ENCODE data around the gene SMIM24.
"Not testable (repeated sequence)": the region's sequence is repeated elsewhere in the genome, so short reads cannot be mapped to it uniquely, and the experiment has no call there.

SMIM24 gene

GRCh38 chr19:3434630-3435553 is 45.4 kb downstream of the SMIM24 start:
- peak overlapping the region; percentile 87 for H3K4me3 ChIP-seq (ENCODE audit: low read depth, low read length)
- H3K9me3 ChIP-seq (ENCODE audit: control insufficient read depth, insufficient read depth, low read depth, low read length) = no peaks in the 10 kb centered on the region
- no peaks in the 10 kb centered on the region for H3K4me1 ChIP-seq (ENCODE audit: control insufficient read depth, insufficient read depth, low read length)
- peak overlapping the region; percentile 98 for H3K9ac ChIP-seq (ENCODE audit: low read length)
- H3K36me3 ChIP-seq (ENCODE audit: control insufficient read depth, insufficient read depth, low read length) = no peaks in the 10 kb centered on the region
- H3K27ac ChIP-seq (ENCODE audit: low read depth, low read length) = peak overlapping the region; percentile 91
- H3K27me3 ChIP-seq (ENCODE audit: control insufficient read depth, insufficient read depth, low read length) = no peaks in the 10 kb centered on the region

- Histone ChIP-seq H3K27ac (ENCODE audit: low read depth, low read length) (no peak overlapping the region), H3K9me3 (ENCODE audit: control insufficient read depth, insufficient read depth, low read depth, low read length) (no peaks in the 10 kb centered on the region), H3K4me1 (ENCODE audit: control insufficient read depth, insufficient read depth, low read length) (no peaks in the 10 kb centered on the region), H3K36me3 (ENCODE audit: control insufficient read depth, insufficient read depth, low read length) (no peaks in the 10 kb centered on the region), H3K9ac (ENCODE audit: low read length) (peak overlapping the region; percentile 98), H3K27me3 (ENCODE audit: control insufficient read depth, insufficient read depth, low read length) (no peaks in the 10 kb centered on the region), H3K4me3 (ENCODE audit: low read depth, low read length) (peak overlapping the region; percentile 87)
Measured at GRCh38 chr19:3433805-3434540, 46.4 kb downstream of the SMIM24 start.

GRCh38 chr19:3433313-3433712 is 47.0 kb downstream of the SMIM24 start:
- Histone ChIP-seq H3K4me3 (ENCODE audit: low read depth, low read length) (no peak overlapping the region), H3K9me3 (ENCODE audit: control insufficient read depth, insufficient read depth, low read depth, low read length) (no peaks in the 10 kb centered on the region), H3K9ac (ENCODE audit: low read length) (no peak overlapping the region), H3K27ac (ENCODE audit: low read depth, low read length) (no peak overlapping the region), H3K27me3 (ENCODE audit: control insufficient read depth, insufficient read depth, low read length) (no peaks in the 10 kb centered on the region), H3K4me1 (ENCODE audit: control insufficient read depth, insufficient read depth, low read length) (0 out of 2 replicates have a peak, but pooled peaks cover 4% of the 10 kb centered on the region), H3K36me3 (ENCODE audit: control insufficient read depth, insufficient read depth, low read length) (no peaks in the 10 kb centered on the region)

DNA sequence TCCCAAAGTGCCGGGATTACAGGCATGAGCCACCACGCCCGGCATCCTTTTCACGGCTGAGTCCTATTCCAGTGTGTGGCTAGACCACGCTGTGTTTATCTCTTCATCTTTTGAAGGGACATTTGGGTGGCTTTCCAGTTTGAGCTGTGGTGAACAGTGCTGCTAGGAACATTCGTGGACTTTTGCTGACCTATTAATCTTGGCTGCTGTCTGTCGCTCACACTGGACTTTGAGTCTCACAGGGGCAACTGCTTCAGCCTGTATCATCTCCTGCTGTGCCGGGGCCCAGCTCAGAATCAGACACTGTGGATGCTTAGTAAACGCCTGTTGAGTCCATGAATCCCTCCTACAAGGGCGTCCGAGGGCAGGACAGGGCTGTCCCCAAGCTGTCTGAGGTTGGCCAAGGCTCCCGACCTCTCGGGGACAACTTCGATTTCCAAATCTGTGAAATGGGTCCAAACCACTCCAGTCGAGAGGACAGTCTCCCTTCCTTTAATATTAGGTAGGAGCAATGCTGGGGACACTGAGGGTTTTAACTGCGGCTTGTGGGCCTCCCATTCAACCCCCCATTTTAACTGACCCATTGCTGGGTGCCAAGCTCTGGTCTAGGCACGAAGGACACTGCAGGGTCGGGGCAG is 48.4 kb downstream of the SMIM24 start:
- no peaks in the 10 kb centered on the region for H3K27me3 ChIP-seq (ENCODE audit: control insufficient read depth, insufficient read depth, low read length)
- no peaks in the 10 kb centered on the region for H3K36me3 ChIP-seq (ENCODE audit: control insufficient read depth, insufficient read depth, low read length)
- no peak overlapping the region for H3K4me3 ChIP-seq (ENCODE audit: low read depth, low read length)
- H3K4me1 ChIP-seq (ENCODE audit: control insufficient read depth, insufficient read depth, low read length) = 0 out of 2 replicates have a peak, but pooled peaks cover 5% of the 10 kb centered on the region
- no peak overlapping the region for H3K27ac ChIP-seq (ENCODE audit: low read depth, low read length)
- H3K9ac ChIP-seq (ENCODE audit: low read length) = peak overlapping the region; percentile 19
- H3K9me3 ChIP-seq (ENCODE audit: control insufficient read depth, insufficient read depth, low read depth, low read length) = no peaks in the 10 kb centered on the region

GRCh38 chr19:3430366-3430680 is 50.0 kb downstream of the SMIM24 start:
- not testable (repeated sequence) for H3K4me3 ChIP-seq (ENCODE audit: low read depth, low read length); H3K9ac ChIP-seq (ENCODE audit: low read length); H3K36me3 ChIP-seq (ENCODE audit: control insufficient read depth, insufficient read depth, low read length)

DNA sequence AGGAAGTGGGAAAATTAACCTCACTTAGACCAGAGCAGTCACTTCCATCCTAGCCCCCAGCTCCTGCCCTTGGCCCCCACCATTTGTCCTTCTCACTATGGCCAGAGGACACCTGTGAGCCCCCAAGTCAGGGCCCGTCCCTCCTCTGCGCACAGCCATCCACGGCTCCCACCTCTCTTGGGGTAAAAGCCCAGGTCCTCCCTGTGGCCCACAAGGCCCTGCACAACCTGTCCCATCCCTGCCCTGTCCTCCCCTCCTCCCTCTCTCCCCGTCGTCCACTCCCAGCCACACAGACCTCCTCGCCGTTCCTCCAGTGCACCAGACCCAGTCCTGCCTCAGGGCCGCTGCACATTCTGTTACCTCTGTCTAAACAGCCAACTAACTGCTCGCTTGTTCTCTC is 53.9 kb downstream of the SMIM24 start:
- Histone ChIP-seq H3K27ac (ENCODE audit: low read depth, low read length) (no peak overlapping the region), H3K9me3 (ENCODE audit: control insufficient read depth, insufficient read depth, low read depth, low read length) (no peaks in the 10 kb centered on the region; the same call in 1 of the 2 replicates), H3K9ac (ENCODE audit: low read length) (no peak overlapping the region), H3K4me1 (ENCODE audit: control insufficient read depth, insufficient read depth, low read length) (0 out of 2 replicates have a peak, but pooled peaks cover 5% of the 10 kb centered on the region), H3K36me3 (ENCODE audit: control insufficient read depth, insufficient read depth, low read length) (no peaks in the 10 kb centered on the region), H3K4me3 (ENCODE audit: low read depth, low read length) (no peak overlapping the region), H3K27me3 (ENCODE audit: control insufficient read depth, insufficient read depth, low read length) (no peaks in the 10 kb centered on the region)

More at GRCh38 chr19:3430366-3430680, 50.0 kb downstream of the SMIM24 start:
- H3K27ac ChIP-seq (ENCODE audit: low read depth, low read length); H3K27me3 ChIP-seq (ENCODE audit: control insufficient read depth, insufficient read depth, low read length); H3K9me3 ChIP-seq (ENCODE audit: control insufficient read depth, insufficient read depth, low read depth, low read length); H3K4me1 ChIP-seq (ENCODE audit: control insufficient read depth, insufficient read depth, low read length): not testable (repeated sequence)
